ENCODE results near the gene PTPN13.

PTPN13 gene

DNA sequence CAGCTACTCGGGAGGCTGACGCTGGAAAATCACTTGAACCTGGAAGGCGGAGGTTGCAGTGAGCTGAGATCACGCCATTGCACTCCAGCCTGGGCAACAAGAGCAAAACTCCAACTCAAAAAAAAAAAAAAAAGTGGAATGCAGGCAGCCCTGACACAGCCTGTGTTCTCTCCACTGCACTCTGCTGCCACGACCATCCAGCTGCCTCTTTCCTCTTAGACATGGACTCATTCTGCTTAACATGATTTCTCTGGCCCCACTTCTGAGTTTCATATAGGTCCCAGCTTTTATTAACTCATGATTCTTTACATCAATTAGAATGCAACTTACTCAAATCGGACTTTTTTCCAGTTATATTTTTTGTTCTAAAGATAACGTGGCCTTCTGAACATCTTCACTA, 225.4 kb downstream of the PTPN13 start:
- no peak for DNase-seq

DNA sequence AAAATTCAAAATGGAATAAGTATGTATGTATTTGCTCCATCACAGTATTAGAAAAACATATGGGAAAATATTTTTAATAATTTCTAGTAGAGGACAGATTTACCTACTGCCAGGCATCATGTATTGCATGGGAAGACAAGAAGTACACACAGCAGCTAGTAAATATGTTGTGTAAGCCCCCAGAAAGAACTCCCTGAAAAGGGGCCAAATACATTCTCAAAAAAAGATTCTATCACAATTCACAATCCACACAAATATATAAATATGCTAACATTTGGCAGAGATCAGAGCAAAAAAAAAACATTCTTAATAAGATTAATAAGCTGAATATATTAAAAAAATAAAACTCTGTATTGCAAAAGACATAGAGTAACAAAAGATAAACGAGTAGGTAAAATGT, 227.0 kb downstream of the PTPN13 start:
- no peak for DNase-seq

DNA sequence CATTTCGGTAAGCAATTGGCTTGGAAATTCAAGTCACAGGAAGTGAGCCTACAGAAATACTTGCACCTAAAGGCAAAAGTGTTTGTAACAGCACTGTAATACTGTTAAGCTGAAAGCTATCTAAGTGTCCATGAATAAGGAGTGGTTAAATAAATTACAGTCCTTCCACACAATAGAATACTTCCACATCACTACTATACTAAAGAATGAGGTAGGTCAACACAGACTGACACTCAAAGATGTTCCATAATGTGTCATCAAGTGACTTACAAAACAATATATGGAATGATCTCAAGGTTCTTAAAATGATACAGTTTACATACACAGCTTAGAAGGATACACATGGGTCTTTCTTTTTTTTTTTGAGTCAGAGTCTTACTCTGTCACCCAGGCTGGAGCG, 228.0 kb downstream of the PTPN13 start:
- DNase-seq, result no peak

DNA sequence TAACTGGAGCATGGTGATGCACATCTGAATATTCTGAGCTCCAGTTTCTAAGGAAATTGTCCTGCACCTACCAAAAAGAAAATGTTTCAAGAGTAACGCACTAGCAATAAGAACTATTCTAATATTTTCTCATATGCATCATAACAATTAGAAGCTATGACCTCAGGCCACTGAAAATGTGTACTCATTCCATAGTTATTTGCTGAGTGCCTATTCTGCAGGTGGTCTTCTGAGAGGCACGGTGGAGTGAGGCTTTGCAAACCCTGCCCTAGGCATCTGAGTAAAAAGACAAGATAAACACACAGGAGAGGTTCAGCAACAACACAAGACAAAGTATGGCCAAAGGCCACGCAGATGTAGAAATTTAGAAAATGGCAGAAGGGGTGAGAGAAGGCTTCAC, 231.4 kb downstream of the PTPN13 start:
- no peak for DNase-seq

DNA sequence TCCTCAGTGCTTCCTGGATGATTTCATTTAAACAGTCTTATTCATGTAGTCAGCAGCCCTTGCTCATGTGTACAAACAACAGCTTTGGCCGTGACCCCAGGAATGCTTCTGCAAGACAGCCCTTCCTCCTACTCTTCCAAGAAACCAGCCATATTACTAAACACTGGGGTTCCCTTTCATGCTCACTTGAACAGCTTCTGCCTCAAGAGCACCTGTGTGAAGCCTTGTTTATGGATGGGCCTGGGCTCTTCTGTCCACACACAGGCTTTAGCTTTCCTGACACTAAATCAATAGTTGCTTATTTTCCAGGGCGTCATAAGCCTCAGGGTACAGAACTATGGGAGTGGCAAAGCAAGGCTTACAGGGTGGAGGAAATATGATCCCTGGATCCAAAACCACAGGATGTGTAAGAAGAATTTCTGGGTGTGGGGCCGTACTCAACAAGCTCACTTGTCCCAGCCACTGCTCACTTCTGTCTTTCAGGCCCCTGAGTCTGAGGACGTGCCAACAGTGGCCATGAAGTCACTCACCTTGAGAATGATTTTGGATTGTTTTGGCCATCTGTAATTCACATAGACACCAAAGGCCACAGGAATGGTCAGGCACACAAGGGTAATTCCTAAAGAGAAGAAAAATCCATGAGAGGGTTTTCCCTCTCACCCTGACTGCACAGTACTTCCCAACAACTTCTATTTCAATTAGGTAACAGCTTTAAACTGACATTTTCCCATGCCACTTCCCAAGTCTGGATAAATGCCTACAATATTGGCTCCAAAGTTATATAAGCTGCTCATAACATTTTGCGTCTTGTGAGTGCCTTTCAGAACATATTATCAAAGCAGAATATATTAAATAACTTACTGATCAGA, 237.4 kb downstream of the PTPN13 start:
- DNase-seq, result peak; percentile 24

DNA sequence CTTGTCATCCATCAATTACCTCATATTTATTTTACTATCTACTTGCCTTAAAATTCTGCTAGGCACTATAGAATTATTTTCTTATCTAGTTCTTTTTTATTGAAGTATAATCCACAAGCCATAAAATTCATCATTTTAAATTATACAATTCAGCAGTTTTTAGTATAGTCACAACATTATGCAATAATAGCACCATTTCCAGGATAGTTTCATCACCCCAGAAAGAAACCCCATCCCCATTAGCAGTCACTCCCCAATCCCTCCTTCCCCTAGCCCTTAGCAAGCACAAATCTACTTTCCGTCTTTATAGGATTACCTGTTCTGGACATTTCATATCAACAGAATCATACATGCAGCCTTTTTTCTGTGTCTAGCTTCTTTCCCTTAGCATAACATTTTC, 239.5 kb downstream of the PTPN13 start:
- DNase-seq, result no peak

DNA sequence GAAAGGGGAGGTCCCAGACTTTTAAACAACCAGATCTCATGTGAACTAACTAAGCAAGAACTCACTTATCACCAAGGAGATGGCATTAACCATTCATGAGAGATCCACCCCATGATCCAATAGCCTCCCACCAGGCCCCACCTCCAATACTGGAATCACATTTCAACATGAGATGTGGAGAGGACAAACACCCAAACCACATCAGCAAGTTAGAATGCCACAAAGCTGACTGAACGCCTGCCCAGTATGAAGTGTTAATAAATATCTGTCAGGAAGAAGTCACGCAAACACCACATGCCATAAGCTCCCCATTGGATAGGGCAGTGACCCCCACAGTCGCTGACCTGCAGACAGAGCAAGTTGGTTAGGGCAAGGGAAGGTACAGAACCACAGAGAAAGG, 240.8 kb downstream of the PTPN13 start:
- no peak for DNase-seq

DNA sequence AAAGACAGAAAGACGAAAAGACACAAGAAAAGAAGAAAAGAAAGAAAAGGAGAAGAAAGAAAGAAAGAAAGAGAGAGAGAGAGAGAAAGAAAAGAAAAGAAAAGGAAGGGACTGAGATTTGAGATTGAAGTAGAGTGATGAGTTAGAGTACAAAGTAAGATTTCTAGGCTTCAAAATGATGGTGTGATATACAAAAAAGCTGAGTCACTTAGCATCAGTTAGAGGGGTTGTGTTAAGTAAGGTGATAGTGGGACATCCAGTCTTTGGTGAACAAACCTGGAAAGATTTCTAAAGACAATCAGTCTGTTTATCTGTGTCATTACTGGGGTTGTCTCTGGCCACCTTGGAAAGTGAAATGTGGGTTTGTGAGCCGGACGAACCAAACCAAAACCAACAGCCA, 241.6 kb downstream of the PTPN13 start:
- DNase-seq, result no peak

DNA sequence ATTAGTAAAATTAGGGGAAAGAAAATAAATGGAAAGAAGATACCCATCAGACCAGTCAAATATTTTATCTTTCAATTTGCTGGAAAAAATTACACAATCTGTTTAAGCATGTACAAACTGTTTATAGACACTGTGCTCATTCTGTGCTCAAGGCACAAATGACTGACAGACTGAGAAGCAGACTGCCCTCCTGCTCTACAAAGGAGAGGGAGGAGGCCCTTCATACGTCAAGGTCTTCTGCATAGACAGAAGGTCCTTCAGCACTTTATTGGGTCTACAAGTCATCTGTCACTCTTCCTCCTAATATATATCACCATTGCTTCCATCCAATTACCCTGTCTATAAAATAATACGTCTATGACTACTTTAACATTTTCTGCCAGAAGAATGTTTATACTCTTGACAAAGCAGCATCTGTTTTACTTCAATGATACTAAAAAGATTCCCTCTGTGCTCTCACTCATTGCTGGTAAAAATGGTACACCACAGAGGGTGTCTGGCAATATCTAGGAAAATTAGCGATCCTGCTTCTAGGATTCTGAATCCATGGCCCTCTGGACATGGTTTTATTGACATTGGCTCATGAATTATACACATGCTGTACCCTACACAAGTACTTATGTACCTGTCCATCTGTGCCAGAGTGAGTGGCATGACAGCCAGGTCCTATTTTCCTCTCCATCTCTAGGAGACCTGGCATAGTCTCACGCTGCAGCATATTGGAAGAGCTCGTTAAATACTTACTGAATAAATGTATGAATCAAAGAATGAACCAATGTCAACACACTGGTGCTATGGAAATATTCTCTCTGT, 243.8 kb downstream of the PTPN13 start:
- DNase-seq, result no peak

DNA sequence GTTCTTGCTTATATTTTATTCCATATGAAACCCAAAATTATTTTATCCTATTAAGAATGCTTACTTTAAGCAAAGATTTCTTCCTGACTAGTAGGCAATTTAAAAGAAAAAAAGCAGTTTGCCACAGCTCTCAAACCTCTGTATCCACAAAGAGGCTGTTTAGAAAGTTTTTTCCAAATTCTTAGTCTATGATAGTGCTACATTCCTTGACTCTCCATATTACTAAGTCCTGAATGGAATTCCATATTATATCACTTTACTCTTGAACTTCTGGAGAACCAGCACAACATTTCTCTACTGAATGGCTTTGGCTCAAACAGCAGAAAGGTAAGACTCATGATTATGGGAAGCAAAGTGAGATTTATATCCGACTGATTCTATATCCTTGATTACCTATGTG, 246.7 kb downstream of the PTPN13 start:
- DNase-seq, result no peak

DNA sequence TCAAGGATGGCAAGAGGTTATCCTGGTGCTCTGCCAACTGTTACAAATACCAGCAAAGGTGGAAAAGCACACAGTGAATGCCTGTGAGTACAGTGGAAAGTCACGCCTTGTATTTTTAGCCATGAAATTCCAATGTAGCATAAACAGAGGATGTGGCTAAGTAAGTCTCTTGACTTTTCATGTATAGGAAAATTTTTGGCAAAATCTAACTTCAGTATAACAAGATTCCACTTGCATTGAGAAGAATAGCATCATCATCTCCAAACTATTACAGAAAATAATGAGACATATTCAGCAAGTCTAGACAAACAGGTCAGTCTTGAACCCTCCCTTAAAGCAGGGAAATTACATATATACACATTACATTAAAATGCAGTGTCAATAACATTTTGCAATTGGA, 247.2 kb downstream of the PTPN13 start:
- DNase-seq, result no peak

DNA sequence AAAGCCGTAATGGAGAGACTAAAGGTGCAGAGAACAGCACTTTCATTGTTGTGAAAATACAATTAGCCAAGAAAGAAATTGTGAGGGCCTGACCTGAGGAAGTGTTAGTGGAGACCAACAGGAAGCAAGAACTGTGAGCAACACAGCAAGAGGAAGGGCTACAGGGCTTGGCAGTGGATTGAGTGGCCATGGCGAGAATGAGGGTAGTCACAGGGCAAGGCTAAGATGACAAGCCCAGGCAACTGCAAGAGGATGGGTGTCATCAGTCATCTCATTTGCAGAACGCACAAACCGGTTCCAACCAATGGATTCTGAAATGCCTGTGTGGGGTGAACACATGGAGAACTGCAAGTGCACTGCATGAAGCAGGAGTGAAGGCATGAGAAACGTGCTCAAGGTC, 251.5 kb downstream of the PTPN13 start:
- DNase-seq, result no peak

DNA sequence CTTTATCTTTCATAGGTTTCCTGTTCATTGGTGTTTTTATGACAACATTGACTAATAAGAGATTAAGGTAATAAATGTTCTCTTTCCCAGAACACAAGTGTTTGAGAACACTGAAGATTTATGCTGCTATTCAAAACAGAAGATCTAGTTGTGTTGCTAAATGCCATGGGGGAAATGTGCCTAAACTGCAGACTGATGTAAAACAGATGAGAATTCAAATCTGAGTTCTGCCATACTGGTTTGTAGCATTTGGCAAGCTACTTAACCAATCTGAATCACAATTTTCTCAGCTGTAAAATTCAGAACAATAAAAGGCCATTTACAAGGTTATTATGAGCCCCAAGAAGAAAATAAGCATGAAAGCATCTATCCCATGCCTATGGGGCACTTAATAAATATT, 252.8 kb downstream of the PTPN13 start:
- DNase-seq, result no peak

DNA sequence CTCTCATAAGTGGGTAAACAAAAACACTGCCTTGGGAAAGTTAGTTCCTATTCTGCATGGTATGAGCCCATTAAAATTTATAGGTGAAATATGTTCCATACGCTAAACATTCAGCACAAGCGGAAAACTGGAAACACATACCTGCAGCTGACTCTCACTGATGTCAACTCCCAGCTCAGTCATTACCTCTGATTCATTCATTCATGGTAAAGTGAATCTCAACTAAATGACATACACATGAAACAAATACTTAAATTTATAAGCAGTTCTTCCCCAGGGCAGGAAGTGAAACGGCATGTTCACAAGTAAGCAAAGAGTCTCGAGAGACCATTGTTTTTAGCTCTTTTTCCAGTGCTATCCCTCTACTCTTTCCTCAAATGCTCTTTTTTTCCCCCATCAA, 253.5 kb downstream of the PTPN13 start:
- no peak for DNase-seq

DNA sequence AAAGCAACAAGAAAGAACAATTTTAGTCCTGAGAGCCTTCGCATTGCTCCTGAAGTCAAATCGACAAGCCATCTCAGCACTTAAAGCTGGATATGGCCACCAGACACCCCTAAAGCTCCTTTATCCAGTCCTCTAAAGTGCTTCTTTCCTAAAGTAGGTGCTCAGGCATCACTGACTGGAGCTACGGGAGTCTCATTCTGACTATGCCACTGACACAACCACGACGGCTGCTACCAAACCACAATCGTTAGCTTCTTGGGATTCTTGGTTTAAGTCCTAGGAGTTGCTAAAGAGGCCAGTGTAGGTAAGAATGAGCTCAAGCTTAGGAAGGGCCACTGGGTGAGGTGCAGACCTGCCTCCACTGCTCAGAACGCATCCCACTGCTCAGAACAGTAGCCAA, 254.0 kb downstream of the PTPN13 start:
- no peak for DNase-seq

DNA sequence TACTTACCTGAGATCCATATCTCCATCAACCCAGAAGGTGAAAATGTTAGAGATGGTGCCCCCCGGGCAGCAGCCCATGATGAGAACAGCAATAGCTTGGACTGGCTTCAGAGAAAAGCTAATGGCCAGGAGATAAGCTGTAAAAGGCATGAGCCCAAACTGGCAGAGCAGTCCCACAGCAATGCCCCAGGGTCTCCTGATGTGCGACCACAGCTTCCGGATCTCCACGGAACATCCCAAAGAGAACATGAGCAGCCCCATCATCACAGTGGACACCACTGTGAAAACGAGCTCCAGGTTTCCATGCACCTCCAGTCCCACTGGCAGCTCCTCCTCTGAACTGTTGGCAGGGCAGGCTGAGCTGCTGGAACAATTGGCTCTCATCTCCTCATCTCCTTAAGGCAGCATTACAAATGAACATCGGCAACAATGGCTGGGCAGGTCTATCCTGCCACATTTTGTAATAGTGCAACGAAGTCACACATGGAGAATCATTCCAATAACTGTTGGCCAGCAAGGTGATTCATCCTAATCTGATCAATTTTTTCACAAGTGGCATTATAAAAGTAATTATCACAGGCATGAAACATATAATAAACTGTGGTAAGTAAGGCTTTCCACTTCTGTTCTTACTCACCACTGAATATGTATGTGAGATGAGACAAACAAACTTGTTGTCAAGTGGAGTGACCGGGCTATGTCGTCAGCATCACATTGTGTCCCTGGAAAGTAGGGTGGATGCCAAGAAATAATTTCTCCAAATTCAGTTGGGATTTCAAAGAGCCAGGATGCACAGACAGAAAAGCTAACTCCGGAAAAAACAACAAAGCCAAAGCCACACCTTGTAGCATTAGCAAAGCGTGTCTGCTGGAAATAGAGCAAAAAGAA, 254.9 kb downstream of the PTPN13 start, which contains the start of gene SLC10A6:
Gene SLC10A6, minus strand, starts transcription at position 653 of the 888 bp plus-strand sequence. Its CDS starts 269 bp downstream, at position 384.
- DNase-seq, result peak; percentile 22

DNA sequence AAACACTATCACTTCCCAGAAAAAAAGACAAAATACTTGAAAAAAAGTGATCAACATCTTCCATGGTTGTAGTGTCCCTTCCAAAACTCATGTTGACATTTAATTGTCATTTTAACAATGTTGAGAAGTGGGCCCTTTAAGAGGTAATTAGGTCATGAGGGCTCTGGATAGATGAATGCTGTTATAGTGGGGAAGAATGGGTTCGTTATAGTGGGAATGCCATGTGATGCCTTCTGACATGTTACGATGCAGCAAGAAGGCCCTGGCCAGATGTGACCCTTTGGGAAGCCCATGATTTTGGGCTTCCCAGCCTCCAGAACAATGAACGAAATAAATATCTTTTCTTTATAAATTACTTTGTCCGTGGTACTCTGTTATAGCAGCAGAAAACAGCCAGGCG, 259.1 kb downstream of the PTPN13 start:
- DNase-seq, result no peak

DNA sequence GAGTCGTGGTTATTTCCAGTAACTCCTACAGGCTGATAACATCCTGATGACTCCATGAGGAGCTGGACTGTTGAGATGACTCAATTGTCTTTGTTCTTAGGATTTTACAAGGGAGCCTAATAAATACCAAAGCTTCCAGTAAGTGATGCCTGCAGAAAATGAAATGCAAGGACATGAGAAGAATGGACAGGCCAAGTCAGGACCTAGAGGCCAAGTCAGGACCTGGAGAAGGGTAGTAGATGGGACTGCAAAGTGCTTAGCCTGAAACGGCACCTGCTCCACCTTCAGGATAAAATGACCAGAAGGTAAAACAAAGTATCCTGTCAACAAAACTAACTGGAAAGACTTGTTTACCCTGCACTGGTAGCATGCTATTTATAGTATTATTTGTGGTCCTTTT, 261.5 kb downstream of the PTPN13 start:
- DNase-seq, result no peak

DNA sequence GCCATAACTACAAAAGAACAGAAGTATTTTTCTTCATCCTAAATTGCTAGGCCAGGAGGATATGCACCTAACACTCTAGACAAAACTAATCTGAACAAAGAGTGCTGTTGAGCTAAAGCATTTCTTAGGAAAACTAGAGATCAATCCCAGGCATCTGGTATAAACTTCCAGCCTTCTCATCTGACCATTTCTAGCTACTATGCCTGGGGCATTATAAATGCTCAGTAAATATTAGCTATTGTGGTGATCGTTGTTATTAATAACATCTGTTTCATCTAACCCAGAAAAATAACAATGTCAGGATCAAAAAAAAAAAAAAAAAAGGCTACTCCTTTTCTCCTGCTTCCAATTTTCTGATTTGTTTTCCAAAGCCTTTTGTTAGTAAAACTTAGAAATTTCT, 262.8 kb downstream of the PTPN13 start:
- no peak for DNase-seq

DNA sequence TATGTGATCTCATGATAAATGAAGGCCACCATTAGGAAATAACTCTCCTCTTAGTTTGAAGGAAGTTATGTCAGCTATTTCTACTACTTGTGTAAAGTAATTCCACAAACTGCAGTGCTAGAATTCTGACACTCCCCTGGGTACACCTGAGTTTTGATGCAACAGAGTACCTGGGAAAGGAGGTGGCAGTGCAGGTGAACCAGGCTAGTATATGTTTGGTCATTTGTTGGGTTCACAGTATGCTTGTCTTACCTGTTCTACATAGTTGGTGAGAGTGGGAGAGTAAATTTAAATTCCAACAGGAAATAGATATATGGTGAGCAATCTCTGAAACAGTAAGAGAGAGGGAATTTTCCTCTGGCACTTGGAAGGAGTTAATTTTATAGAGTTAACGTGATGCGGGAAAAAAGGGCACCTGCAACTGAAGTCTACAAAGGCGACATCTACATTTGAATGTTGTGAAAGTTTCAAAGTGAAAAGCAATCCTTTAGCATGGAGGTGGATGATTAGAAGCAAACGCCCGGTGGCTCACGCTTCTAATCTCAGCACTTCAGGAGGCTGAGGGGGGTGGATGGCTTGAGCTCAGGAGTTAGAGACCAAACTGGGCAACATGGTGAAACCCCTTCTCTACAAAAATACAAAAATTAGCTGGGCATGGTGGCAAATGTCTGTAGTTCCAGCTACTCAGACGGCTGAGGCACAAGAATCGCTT, 263.4 kb downstream of the PTPN13 start:
- no peak for DNase-seq
